ENCODE results near the gene LMNTD1. TPM values are rescaled to one million over a fixed set of nuclear protein-coding genes. Genes with fewer than 3 reads are reported as not detected.

The LMNTD1 gene
- total and polyA plus RNA-seq, 4 donors = 0.18 to 14.9 (median 3.4) TPM

DNA sequence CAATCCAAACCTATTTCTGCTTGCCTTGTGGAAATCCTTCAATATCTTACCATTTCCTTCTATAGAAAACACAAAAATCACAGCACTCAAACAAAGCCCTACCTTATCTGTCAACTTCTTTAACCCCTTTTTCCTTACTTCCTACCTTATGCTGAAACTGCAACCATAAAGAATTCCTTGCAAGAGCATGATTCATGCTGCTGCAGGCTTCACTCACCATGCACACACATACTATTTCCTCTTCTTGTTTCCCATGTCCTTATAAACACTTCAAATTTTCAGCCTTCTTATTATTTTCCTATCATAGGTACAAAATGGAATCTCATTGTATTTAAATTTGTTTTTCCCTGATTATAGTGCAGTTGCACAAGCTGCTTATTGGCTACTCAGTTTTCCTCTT, 23.3 kb downstream of the LMNTD1 start:
- ATAC-seq (ENCODE audit: insufficient read depth, low FRiP score) = no peak
- H3K27ac ChIP-seq (ENCODE audit: low read depth in 1 of 2, low read length in 1 of 2) = no peak overlapping the region
- no peak overlapping the region for H3K9ac ChIP-seq (ENCODE audit: insufficient read depth in 1 of 2, low read length in 2 of 2)
- H3K27me3 ChIP-seq (ENCODE audit: control insufficient read depth in 3 of 3, insufficient read depth in 3 of 3, low read length in 2 of 3) = no peaks in the 10 kb centered on the region
- H3K4me1 ChIP-seq (ENCODE audit: control insufficient read depth in 5 of 5, insufficient read depth in 5 of 5, low read length in 5 of 5) = peaks cover 0 to 8% (median 0%) of the 10 kb centered on the region in 5 donors
- no peak overlapping the region for H3K4me3 ChIP-seq
- no peaks in the 10 kb centered on the region for H3K9me3 ChIP-seq (ENCODE audit: control insufficient read depth in 4 of 4, insufficient read depth in 3 of 4, low read length in 3 of 4)
- TF ChIP-seq, protein P1, sequence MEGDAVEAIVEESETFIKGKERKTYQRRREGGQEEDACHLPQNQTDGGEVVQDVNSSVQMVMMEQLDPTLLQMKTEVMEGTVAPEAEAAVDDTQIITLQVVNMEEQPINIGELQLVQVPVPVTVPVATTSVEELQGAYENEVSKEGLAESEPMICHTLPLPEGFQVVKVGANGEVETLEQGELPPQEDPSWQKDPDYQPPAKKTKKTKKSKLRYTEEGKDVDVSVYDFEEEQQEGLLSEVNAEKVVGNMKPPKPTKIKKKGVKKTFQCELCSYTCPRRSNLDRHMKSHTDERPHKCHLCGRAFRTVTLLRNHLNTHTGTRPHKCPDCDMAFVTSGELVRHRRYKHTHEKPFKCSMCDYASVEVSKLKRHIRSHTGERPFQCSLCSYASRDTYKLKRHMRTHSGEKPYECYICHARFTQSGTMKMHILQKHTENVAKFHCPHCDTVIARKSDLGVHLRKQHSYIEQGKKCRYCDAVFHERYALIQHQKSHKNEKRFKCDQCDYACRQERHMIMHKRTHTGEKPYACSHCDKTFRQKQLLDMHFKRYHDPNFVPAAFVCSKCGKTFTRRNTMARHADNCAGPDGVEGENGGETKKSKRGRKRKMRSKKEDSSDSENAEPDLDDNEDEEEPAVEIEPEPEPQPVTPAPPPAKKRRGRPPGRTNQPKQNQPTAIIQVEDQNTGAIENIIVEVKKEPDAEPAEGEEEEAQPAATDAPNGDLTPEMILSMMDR (IDR thresholded peaks at IDR 0.05; ENCODE audit: control extremely low read depth, extremely low read depth) = no peak
- DNase-seq = no peak
- H3K36me3 ChIP-seq (ENCODE audit: control insufficient read depth in 4 of 4, insufficient read depth in 4 of 4, low read length in 4 of 4) = no peaks in the 10 kb centered on the region

DNA sequence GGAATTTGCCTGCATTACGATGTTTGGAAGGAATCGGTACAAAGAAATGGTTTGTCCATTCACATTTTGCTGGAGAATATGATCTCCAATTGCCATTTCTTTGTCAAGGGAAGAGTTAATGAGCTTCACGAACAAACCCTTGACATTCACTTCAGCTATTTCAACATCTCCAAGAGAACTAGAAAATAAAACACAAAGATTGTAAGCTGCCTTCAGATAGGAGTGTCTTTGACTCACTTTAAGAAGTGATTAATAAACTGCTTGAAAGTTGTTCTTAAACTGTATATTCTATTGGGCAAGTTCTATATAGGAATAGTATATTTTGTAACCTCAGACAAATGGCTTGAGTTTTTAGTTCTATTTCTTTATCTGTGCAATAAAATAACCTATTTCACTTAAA, 26.3 kb downstream of the LMNTD1 start:
- no peak for ATAC-seq (ENCODE audit: insufficient read depth, low FRiP score)
- no peaks in the 10 kb centered on the region for H3K27me3 ChIP-seq (ENCODE audit: control insufficient read depth in 3 of 3, insufficient read depth in 3 of 3, low read length in 2 of 3)
- H3K4me3 ChIP-seq = no peak overlapping the region
- 57 to 75% methylated on average over 3 of the region's 3 CpGs for WGBS, 2 donors
- TF ChIP-seq, protein P1 (IDR thresholded peaks at IDR 0.05; ENCODE audit: control extremely low read depth, extremely low read depth) = no peak
- peak in 2 of 3 donors; percentile 23 to 37 for DNase-seq
- no peaks in the 10 kb centered on the region for H3K9me3 ChIP-seq (ENCODE audit: control insufficient read depth in 4 of 4, insufficient read depth in 3 of 4, low read length in 3 of 4)
- H3K4me1 ChIP-seq (ENCODE audit: control insufficient read depth in 5 of 5, insufficient read depth in 5 of 5, low read length in 5 of 5) = peaks cover 0 to 8% (median 0%) of the 10 kb centered on the region in 5 donors
- H3K27ac ChIP-seq (ENCODE audit: low read depth in 1 of 2, low read length in 1 of 2) = no peak overlapping the region
- no peaks in the 10 kb centered on the region for H3K36me3 ChIP-seq (ENCODE audit: control insufficient read depth in 4 of 4, insufficient read depth in 4 of 4, low read length in 4 of 4)
- no peak overlapping the region for H3K9ac ChIP-seq (ENCODE audit: insufficient read depth in 1 of 2, low read length in 2 of 2)

DNA sequence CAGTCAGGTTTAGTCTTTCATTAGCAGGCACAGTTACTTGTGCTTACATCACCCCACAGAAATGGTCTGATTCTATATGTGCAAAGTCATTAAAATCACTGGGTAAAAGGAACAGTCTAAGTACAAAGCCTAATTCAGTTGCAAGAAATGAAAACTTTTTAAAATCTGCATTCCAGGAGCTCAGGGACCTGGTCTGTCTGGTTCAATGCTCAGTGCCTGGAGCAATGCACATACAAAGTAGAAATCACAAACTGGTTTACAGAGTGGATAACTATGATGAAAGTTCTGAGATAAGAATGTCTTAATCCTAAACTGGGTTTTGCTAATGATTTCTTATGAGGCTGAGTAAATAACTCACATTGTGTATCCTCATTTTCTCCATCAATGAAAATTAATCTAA, 28.7 kb downstream of the LMNTD1 start:
- ATAC-seq (ENCODE audit: insufficient read depth, low FRiP score) (no peak), DNase-seq (peak; percentile 16 to 52 (median 31))
- TF ChIP-seq, protein P1 (IDR thresholded peaks at IDR 0.05; ENCODE audit: control extremely low read depth, extremely low read depth) = no peak

DNA sequence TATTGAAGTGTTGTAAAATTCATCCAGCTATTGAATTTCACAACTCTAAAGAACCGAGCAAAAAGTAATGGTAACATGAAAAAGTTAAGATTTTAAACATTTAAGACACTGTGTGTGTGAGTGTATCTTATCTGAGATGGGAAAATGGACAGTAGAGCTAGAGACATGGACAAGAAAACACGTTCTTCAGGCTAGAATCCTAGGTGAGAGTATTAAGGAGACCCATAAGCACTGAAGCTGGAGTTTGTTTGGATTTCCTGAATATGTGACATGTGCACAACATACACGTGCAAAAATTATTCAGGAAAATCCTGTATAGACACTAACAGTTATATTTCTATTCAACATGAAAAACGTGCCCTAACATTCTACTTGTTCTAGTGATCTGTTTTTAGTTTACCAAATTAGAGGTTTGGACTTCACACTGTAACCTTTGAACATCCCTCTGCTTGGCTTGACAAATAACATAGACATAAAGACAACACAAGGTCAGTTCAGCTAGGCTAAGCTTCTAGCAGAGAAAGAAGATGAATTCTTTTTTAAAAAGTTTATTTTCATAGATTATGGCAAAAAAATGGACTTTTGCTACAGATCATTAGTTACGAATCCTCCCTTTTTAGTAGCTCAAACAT, 31.3 kb downstream of the LMNTD1 start:
- peaks cover 0 to 4% (median 0%) of the 10 kb centered on the region in 5 donors for H3K4me1 ChIP-seq (ENCODE audit: control insufficient read depth in 5 of 5, insufficient read depth in 5 of 5, low read length in 5 of 5)
- H3K27me3 ChIP-seq (ENCODE audit: control insufficient read depth in 3 of 3, insufficient read depth in 3 of 3, low read length in 2 of 3) = no peaks in the 10 kb centered on the region
- no peak overlapping the region for H3K27ac ChIP-seq (ENCODE audit: low read depth in 1 of 2, low read length in 1 of 2)
- no peak overlapping the region for H3K9ac ChIP-seq (ENCODE audit: insufficient read depth in 1 of 2, low read length in 2 of 2)
- WGBS, 2 donors = 77 to 85% methylated on average over 5 of the region's 5 CpGs
- no peaks in the 10 kb centered on the region for H3K36me3 ChIP-seq (ENCODE audit: control insufficient read depth in 4 of 4, insufficient read depth in 4 of 4, low read length in 4 of 4)
- H3K4me3 ChIP-seq = no peak overlapping the region
- no peaks in the 10 kb centered on the region for H3K9me3 ChIP-seq (ENCODE audit: control insufficient read depth in 4 of 4, insufficient read depth in 3 of 4, low read length in 3 of 4)
- DNase-seq = no peak
- no peak for ATAC-seq (ENCODE audit: insufficient read depth, low FRiP score)
- TF ChIP-seq, protein P1 (IDR thresholded peaks at IDR 0.05; ENCODE audit: control extremely low read depth, extremely low read depth) = no peak

More for the DNA sequence above, 28.7 kb downstream of the LMNTD1 start:
- H3K36me3 ChIP-seq (ENCODE audit: control insufficient read depth in 4 of 4, insufficient read depth in 4 of 4, low read length in 4 of 4) = no peaks in the 10 kb centered on the region
- H3K9ac ChIP-seq (ENCODE audit: insufficient read depth in 1 of 2, low read length in 2 of 2) = no peak overlapping the region
- no peaks in the 10 kb centered on the region for H3K27me3 ChIP-seq (ENCODE audit: control insufficient read depth in 3 of 3, insufficient read depth in 3 of 3, low read length in 2 of 3)
- H3K27ac ChIP-seq (ENCODE audit: low read depth in 1 of 2, low read length in 1 of 2) = no peak overlapping the region
- H3K4me1 ChIP-seq (ENCODE audit: control insufficient read depth in 5 of 5, insufficient read depth in 5 of 5, low read length in 5 of 5) = peaks cover 0 to 8% (median 0%) of the 10 kb centered on the region in 5 donors
- no peaks in the 10 kb centered on the region for H3K9me3 ChIP-seq (ENCODE audit: control insufficient read depth in 4 of 4, insufficient read depth in 3 of 4, low read length in 3 of 4)
- H3K4me3 ChIP-seq = no peak overlapping the region
